Aorta (tissue), 5 donors: ENCODE results near the gene PRIMPOL. TPM values are rescaled to one million over a fixed set of nuclear protein-coding genes. Genes with fewer than 3 reads are reported as not detected.
"Not testable (repeated sequence)": the region's sequence is repeated elsewhere in the genome, so short reads cannot be mapped to it uniquely, and the experiment has no call there.

Source experiments
- ATAC-seq: fragments of 200-7000 bp; cut with Tn5 transposase; one replicate; pipeline ENCODE4 v1.9.1; 2022; ENCODE audit warnings: moderate library complexity; ENCODE audit not compliant: low FRiP score
- DNase-seq, 2 donors: peaks; one replicate each; pipeline ENCODE4 v3.0.0-alpha.2; 2020
- H3K27ac ChIP-seq, 2 donors: one replicate each; pipeline ENCODE4 v1.5.1; 2013; ENCODE audit warnings: low read length in 2 of 2, mild to moderate bottlenecking in 2 of 2, moderate library complexity in 2 of 2, control low read depth in 1 of 2, inconsistent platforms in 1 of 2, low read depth in 1 of 2
- H3K27me3 ChIP-seq, 2 donors: one replicate each; pipeline ENCODE4 v1.6.1; 2013; ENCODE audit warnings: control low read depth in 1 of 2, low read length in 1 of 2, mild to moderate bottlenecking in 1 of 2, moderate library complexity in 1 of 2; ENCODE audit not compliant: insufficient read depth in 2 of 2, control insufficient read depth in 1 of 2
- H3K36me3 ChIP-seq, 2 donors: one replicate each; pipeline ENCODE4 v1.6.1; 2013; ENCODE audit warnings: control low read depth in 1 of 2, low read length in 1 of 2, mild to moderate bottlenecking in 1 of 2; ENCODE audit not compliant: insufficient read depth in 2 of 2, control insufficient read depth in 1 of 2
- H3K4me1 ChIP-seq, 2 donors: one replicate each; pipeline ENCODE4 v1.6.1; 2013; ENCODE audit warnings: low read length in 2 of 2, control low read depth in 1 of 2, mild to moderate bottlenecking in 1 of 2, moderate library complexity in 1 of 2; ENCODE audit not compliant: insufficient read depth in 2 of 2, control insufficient read depth in 1 of 2
- H3K4me3 ChIP-seq, 2 donors: one replicate each; pipeline ENCODE4 v1.5.1; 2013; ENCODE audit warnings: low read length in 2 of 2, control low read depth in 1 of 2, mild to moderate bottlenecking in 1 of 2
- H3K9me3 ChIP-seq: one replicate; pipeline ENCODE4 v1.6.1; 2013; ENCODE audit warnings: mild to moderate bottlenecking, low read length; ENCODE audit not compliant: control insufficient read depth
- WGBS, 2 donors: extraction: QIAGEN DNeasy Blood & Tissue Kit; methylation state at CpG; one replicate each; pipeline ENCODE4 v1.1.7; 2013; 5-methylcytosine and 5-hydroxymethylcytosine counted together
- intact Hi-C, 2 donors: fragments of 100-400 bp; cut with DNase I; formaldehyde crosslinking; loops; one replicate each; pipeline versions ENCODE4 v1.14.2 to v1.15.0; 2022
- polyA plus RNA-seq, 2 donors: library from polyadenylated mRNA; stranded (reverse); fragments of 200-250 nt; gene quantifications; one replicate each; pipeline ENCODE4 v1.2.3, GENCODE V29; 2013
- total RNA-seq, 2 donors: library from RNA; stranded (reverse); fragmentation: NEBNext Ultra II Directional; extraction: Animal tissue kit (Norgen Biotek cat#: 25700); gene quantifications; one replicate each; pipeline ENCODE4 v1.2.1, GENCODE V29; 2021
- donor health status: healthy with polysubstance abuse.
- donor health status: Bipolar disorder and iron deficiency.
- donor health status: DM: no; HTN: no; CAD: no.
- donor health status: DM: no; HTN: no; CAD: no.
- donor health status: DM: yes; HTN: yes; CAD: no.

Gene PRIMPOL
- total and polyA plus RNA-seq, 4 donors, result 16.0 to 33.7 (median 27.9) TPM

GRCh38 chr4:184655889-184656869 lies 6.6 kb downstream of the PRIMPOL start:
- DNase-seq, result peak in 1 of 2 donors; percentile 70
- peak; percentile 56 for ATAC-seq
- Histone ChIP-seq H3K36me3 (peaks cover 0 to 3% of the 10 kb centered on the region in 2 donors), H3K4me1 (no peaks in the 10 kb centered on the region), H3K4me3 (no peak overlapping the region), H3K27ac (peak overlapping the region in 1 of 2 donors; percentile 44), H3K27me3 (no peaks in the 10 kb centered on the region), H3K9me3 (no peaks in the 10 kb centered on the region)
- intact Hi-C loops, result no loop called here
- 53 to 54% methylated on average over 8 of the region's 8 CpGs for WGBS, 2 donors

GRCh38 chr4:184657144-184657543 lies 7.6 kb downstream of the PRIMPOL start:
- 93 to 95% methylated on average over 3 of the region's 3 CpGs for WGBS, 2 donors
- ATAC-seq (no peak), DNase-seq (no peak)
- Histone ChIP-seq H3K9me3 (no peaks in the 10 kb centered on the region), H3K4me3 (no peak overlapping the region), H3K27me3 (no peaks in the 10 kb centered on the region), H3K36me3 (peaks cover 0 to 3% of the 10 kb centered on the region in 2 donors), H3K4me1 (no peaks in the 10 kb centered on the region), H3K27ac (no peak overlapping the region)
- intact Hi-C loops, result no loop called here

DNA sequence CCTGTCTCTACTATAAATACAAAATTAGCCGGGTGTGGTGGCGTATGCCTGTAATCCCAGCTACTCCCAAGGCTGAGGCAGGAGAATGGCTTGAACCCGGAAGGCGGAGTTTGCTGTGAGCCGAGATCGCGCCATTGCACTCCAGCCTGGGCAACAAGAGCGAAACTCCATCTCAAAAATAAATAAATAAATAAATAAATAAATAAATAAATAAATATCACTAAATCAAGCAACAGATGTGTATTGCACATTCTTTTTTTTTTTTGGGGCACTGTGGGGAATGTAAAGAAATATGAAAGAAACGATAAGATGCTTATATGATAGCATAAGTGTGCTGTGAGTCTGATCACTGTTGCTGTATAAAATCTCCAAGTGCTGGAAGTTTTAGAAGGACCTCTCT lies 8.3 kb downstream of the PRIMPOL start:
- H3K27ac ChIP-seq, H3K36me3 ChIP-seq, H3K27me3 ChIP-seq, DNase-seq, H3K4me1 ChIP-seq, intact Hi-C loops, ATAC-seq, H3K4me3 ChIP-seq, H3K9me3 ChIP-seq: not testable (repeated sequence)
- 97 to 98% methylated on average over 9 of the region's 9 CpGs for WGBS, 2 donors

DNA sequence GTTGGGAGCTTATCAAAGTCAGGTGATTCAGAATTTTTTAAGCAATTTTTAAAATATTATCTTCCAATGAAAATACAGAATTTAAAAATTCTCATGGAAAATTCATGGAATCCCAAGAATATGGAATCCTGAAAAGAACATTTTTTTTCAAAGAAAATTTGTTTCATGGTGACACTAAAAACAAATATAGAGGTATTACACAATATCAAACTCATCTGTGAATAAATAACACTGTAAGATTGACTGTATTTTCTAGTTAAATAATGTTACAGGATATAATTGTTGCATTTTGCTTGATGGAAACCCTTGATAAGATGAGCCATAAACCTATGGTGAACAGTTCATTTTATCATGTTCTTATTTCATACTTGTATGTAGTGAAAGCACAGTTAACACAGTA lies 11.4 kb downstream of the PRIMPOL start:
- DNase-seq, result no peak
- Histone ChIP-seq H3K9me3 (no peaks in the 10 kb centered on the region), H3K27me3 (no peaks in the 10 kb centered on the region), H3K4me3 (no peak overlapping the region), H3K36me3 (peaks cover 2 to 3% of the 10 kb centered on the region in 2 donors), H3K27ac (no peak overlapping the region), H3K4me1 (no peaks in the 10 kb centered on the region)
- intact Hi-C loops, result no loop called here
- ATAC-seq, result no peak

DNA sequence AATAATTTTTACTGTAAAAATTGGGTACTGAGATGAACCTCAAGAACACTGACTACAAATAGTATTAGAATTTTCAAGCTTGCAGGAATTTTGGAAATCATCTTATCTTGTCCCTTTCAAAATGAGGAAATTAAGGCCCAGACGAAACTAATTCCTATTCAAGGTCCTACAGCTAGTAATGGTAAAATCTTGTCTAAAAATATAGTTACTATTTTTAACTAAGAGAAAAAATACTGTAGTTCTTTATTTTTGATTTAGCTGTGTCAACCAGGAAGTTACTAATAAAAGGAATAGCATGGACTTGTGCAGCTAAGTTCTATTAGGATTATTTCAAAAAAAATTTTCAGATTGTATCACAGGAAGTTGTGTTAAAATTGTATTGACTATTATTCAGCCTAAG lies 12.7 kb downstream of the PRIMPOL start:
- Histone ChIP-seq H3K4me3 (no peak overlapping the region), H3K36me3 (peaks cover 2 to 5% of the 10 kb centered on the region in 2 donors), H3K27me3 (no peaks in the 10 kb centered on the region), H3K27ac (no peak overlapping the region), H3K9me3 (no peaks in the 10 kb centered on the region), H3K4me1 (no peaks in the 10 kb centered on the region)
- no peak for ATAC-seq
- intact Hi-C loops, result no loop called here
- WGBS, 2 donors, result 2 to 4% methylated on average over 1 of the region's 1 CpG
- no peak for DNase-seq

- no peak for DNase-seq
- no peak for ATAC-seq
- H3K4me1 ChIP-seq, result no peaks in the 10 kb centered on the region
- no peak overlapping the region for H3K27ac ChIP-seq
- no peak overlapping the region for H3K4me3 ChIP-seq
- 63 to 66% methylated on average over 6 of the region's 6 CpGs for WGBS, 2 donors
- intact Hi-C loops, result no loop called here
- no peaks in the 10 kb centered on the region for H3K9me3 ChIP-seq
- H3K36me3 ChIP-seq, result peaks cover 7 to 8% of the 10 kb centered on the region in 2 donors
- no peaks in the 10 kb centered on the region for H3K27me3 ChIP-seq
Observed at GRCh38 chr4:184664445-184665210, 15.1 kb downstream of the PRIMPOL start.

GRCh38 chr4:184666670-184667069 lies 17.1 kb downstream of the PRIMPOL start:
- intact Hi-C loops, result no loop called here
- Histone ChIP-seq H3K4me3 (no peak overlapping the region), H3K9me3 (no peaks in the 10 kb centered on the region), H3K27ac (no peak overlapping the region), H3K36me3 (peaks cover 7 to 8% of the 10 kb centered on the region in 2 donors), H3K4me1 (no peaks in the 10 kb centered on the region), H3K27me3 (no peaks in the 10 kb centered on the region)
- ATAC-seq, result no peak
- DNase-seq, result no peak
- WGBS, 2 donors, result 87 to 92% methylated on average over 6 of the region's 6 CpGs

DNA sequence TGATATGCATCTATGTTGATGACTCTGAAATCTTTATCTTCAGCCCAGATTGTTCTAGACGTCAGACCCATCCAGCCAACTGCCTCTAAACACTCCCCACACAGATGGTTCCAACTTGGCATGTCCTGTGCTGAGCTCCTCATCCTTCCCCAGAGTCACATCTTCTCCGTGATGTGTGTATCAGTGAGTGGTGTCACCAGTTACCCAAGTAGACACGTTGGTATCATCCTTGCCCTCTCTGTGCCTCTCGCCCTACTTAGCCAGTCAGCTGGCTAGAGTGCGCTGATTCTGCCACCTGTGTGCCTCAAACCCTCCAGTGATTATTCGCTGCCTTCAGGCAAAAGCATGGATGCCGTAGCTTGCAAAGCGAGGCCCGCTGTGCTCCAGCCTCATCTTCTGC lies 18.6 kb downstream of the PRIMPOL start:
- Histone ChIP-seq H3K36me3 (peaks cover 7 to 12% of the 10 kb centered on the region in 2 donors), H3K4me1 (no peaks in the 10 kb centered on the region), H3K9me3 (no peaks in the 10 kb centered on the region), H3K27me3 (no peaks in the 10 kb centered on the region), H3K27ac (no peak overlapping the region), H3K4me3 (no peak overlapping the region)
- intact Hi-C loops, result no loop called here
- WGBS, 2 donors, result 93 to 94% methylated on average over 9 of the region's 9 CpGs
- no peak for ATAC-seq
- DNase-seq, result no peak
